ENCODE measurements around the gene PTPRD. TPM values are rescaled to one million over a fixed set of nuclear protein-coding genes. Genes with fewer than 3 reads are reported as not detected.

The PTPRD gene
- total RNA-seq, 3 donors from 2014 or later: 2.9 to 5.4 (median 3.6) TPM

DNA sequence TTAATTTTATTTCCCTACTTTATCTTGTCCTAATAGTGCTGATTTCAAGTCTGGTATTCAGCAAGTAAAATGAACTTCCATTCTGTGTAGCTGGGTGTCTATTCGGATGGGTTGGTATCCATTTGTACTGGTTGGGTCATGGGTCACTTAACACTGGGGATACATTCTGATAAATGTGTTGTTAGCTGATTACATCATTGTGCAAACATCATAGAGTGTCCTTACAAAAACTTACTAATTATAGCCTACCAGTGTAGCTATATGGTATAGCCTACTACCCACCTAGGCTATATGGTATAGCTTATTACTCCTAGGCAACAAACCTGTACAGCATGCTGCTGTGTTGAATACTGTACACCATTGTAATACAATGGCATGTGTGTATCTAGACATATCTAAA is 1439.5 kb downstream of the PTPRD start:
- no peaks in the 10 kb centered on the region for H3K9me3 ChIP-seq
- H3K27ac ChIP-seq: no peak overlapping the region
- no peak overlapping the region for H3K4me3 ChIP-seq
- no peaks in the 10 kb centered on the region for H3K27me3 ChIP-seq
- H3K36me3 ChIP-seq: no peaks in the 10 kb centered on the region
- TF ChIP-seq, protein P1, sequence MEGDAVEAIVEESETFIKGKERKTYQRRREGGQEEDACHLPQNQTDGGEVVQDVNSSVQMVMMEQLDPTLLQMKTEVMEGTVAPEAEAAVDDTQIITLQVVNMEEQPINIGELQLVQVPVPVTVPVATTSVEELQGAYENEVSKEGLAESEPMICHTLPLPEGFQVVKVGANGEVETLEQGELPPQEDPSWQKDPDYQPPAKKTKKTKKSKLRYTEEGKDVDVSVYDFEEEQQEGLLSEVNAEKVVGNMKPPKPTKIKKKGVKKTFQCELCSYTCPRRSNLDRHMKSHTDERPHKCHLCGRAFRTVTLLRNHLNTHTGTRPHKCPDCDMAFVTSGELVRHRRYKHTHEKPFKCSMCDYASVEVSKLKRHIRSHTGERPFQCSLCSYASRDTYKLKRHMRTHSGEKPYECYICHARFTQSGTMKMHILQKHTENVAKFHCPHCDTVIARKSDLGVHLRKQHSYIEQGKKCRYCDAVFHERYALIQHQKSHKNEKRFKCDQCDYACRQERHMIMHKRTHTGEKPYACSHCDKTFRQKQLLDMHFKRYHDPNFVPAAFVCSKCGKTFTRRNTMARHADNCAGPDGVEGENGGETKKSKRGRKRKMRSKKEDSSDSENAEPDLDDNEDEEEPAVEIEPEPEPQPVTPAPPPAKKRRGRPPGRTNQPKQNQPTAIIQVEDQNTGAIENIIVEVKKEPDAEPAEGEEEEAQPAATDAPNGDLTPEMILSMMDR (IDR thresholded peaks at IDR 0.05): no peak
- no peak for TF ChIP-seq POLR2A (IDR thresholded peaks at IDR 0.05)
- TF ChIP-seq POLR2AphosphoS5 (IDR thresholded peaks at IDR 0.05): no peak
- H3K4me1 ChIP-seq: no peaks in the 10 kb centered on the region
- DNase-seq (ENCODE audit: low spot score in 2 of 2): no peak
- intact Hi-C loops (cut with DNase I; ENCODE audit: low total_unique reads): no loop called here

GRCh38 chr9:9170439-9171134 is 1442.2 kb downstream of the PTPRD start:
- H3K27ac ChIP-seq: no peak overlapping the region
- intact Hi-C loops (cut with DNase I; ENCODE audit: low total_unique reads): no loop called here
- no peak overlapping the region for H3K4me3 ChIP-seq
- H3K9me3 ChIP-seq: no peaks in the 10 kb centered on the region
- H3K36me3 ChIP-seq: no peaks in the 10 kb centered on the region
- H3K4me1 ChIP-seq: no peaks in the 10 kb centered on the region
- no peaks in the 10 kb centered on the region for H3K27me3 ChIP-seq
- TF ChIP-seq POLR2A (IDR thresholded peaks at IDR 0.05): no peak
- no peak for TF ChIP-seq POLR2AphosphoS5 (IDR thresholded peaks at IDR 0.05)
- TF ChIP-seq, protein P1 (IDR thresholded peaks at IDR 0.05): no peak
- DNase-seq (ENCODE audit: low spot score in 2 of 2): no peak

DNA sequence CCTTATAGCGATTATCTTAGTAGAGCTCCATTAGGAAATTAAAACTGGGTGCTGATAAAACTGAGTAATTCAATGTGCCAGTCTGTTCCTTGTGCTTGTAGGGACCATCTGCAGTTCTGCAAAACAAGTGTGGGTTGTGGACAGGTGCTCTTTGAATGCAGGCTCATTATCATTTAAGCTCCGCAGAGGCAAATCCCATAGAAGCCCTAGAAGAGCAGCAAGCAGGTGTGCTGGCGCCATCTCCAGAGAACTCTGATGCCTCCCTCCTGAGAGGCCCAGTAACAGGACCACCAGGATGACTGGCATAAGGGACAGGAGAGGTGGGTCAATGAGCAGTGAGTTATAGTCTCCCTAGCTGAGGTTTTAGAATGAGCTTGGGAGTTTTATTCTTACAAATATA is 1470.8 kb downstream of the PTPRD start:
- intact Hi-C loops (cut with DNase I; ENCODE audit: low total_unique reads): no loop called here
- Histone ChIP-seq H3K27ac (no peak overlapping the region), H3K9me3 (no peaks in the 10 kb centered on the region), H3K36me3 (no peaks in the 10 kb centered on the region), H3K27me3 (no peaks in the 10 kb centered on the region), H3K4me1 (no peaks in the 10 kb centered on the region), H3K4me3 (no peak overlapping the region)
- DNase-seq (ENCODE audit: low spot score in 2 of 2): no peak
- TF ChIP-seq, protein P1 (IDR thresholded peaks at IDR 0.05): no peak
- TF ChIP-seq POLR2AphosphoS5 (IDR thresholded peaks at IDR 0.05) (no peak), POLR2A (IDR thresholded peaks at IDR 0.05) (no peak)

- Histone ChIP-seq H3K27ac (no peak overlapping the region), H3K4me1 (no peaks in the 10 kb centered on the region), H3K27me3 (no peaks in the 10 kb centered on the region), H3K4me3 (no peak overlapping the region), H3K36me3 (no peaks in the 10 kb centered on the region), H3K9me3 (no peaks in the 10 kb centered on the region)
- no peak for TF ChIP-seq POLR2A (IDR thresholded peaks at IDR 0.05)
- no peak for DNase-seq (ENCODE audit: low spot score in 2 of 2)
- intact Hi-C loops (cut with DNase I; ENCODE audit: low total_unique reads): no loop called here
These were observed 1479.3 kb downstream of the PTPRD start for GRCh38 chr9:9133526-9133925.

DNA sequence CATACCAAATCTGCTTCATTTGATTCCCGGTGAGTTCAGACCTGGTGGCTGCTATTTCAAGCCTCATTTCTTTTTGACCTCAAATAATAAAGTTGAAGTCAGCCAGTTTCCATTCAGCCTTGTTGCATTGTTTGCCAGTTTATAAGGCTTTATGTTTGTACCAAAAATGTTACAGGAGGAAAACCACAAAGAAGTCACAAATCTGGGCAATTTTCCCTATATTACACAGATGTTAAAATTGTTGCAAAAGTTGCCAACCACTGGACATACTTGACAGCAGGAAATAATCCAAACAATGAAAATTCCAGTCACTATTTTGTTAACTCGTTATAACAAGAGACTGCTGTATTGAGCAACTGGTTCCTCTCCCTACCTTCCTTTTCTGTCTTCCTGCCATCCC is 1488.2 kb downstream of the PTPRD start:
- DNase-seq (ENCODE audit: low spot score in 2 of 2): no peak
- TF ChIP-seq, protein P1 (IDR thresholded peaks at IDR 0.05): no peak
- no peak for TF ChIP-seq POLR2A (IDR thresholded peaks at IDR 0.05)
- no peak for TF ChIP-seq POLR2AphosphoS5 (IDR thresholded peaks at IDR 0.05)
- H3K27me3 ChIP-seq: no peaks in the 10 kb centered on the region
- intact Hi-C loops (cut with DNase I; ENCODE audit: low total_unique reads): no loop called here
- no peaks in the 10 kb centered on the region for H3K9me3 ChIP-seq
- H3K4me3 ChIP-seq: no peak overlapping the region
- H3K36me3 ChIP-seq: no peaks in the 10 kb centered on the region
- no peak overlapping the region for H3K27ac ChIP-seq
- no peaks in the 10 kb centered on the region for H3K4me1 ChIP-seq
